Ovary (tissue), 9 donors: Measurements from ENCODE around the gene C10orf105. TPM values are rescaled to one million over a fixed set of nuclear protein-coding genes. Genes with fewer than 3 reads are reported as not detected.

Experiments
- DNase-seq, 5 donors: peaks; one replicate each; pipeline ENCODE4 v3.0.0-alpha.2; 2019 to 2020
- H3K27ac ChIP-seq, 2 donors: fragments of 200-600 bp; one replicate each; pipeline versions ENCODE4 v1.5.1 to v1.8.0; 2019 to 2022
- H3K27me3 ChIP-seq: fragments of 200-600 bp; one replicate; pipeline ENCODE4 v1.8.0; 2022
- H3K36me3 ChIP-seq: fragments of 200-600 bp; sonication (generic); one replicate; pipeline ENCODE4 v1.5.1; 2019
- H3K4me1 ChIP-seq: one replicate; pipeline ENCODE4 v1.8.1; 2013; ENCODE audit warnings: mild to moderate bottlenecking, moderate library complexity; ENCODE audit not compliant: insufficient read depth
- H3K4me3 ChIP-seq: fragments of 200-600 bp; sonication (generic); one replicate; pipeline ENCODE4 v1.5.1; 2017
- H3K9me3 ChIP-seq, 2 donors: fragments of 200-600 bp in 1 of 2; sonication (generic) in 1 of 2; one replicate each; pipeline versions ENCODE4 v1.5.1 to v1.8.1; 2013 to 2019; ENCODE audit warnings: mild to moderate bottlenecking in 1 of 2, moderate library complexity in 1 of 2
- EP300 ChIP-seq: sonication (generic); formaldehyde crosslinking; IDR thresholded peaks from one replicate; pipeline ENCODE4 v1.6.1; 2017; ENCODE audit warnings: antibody characterized with exemption
- POLR2A ChIP-seq: fragments of 450-650 bp; IDR thresholded peaks from one replicate; pipeline ENCODE4 v1.6.1; 2017; ENCODE audit warnings: antibody characterized with exemption, mild to moderate bottlenecking, moderate library complexity
- WGBS, 3 donors: extraction: QIAGEN DNeasy Blood & Tissue Kit in 1 of 3; methylation state at CpG; one replicate each; pipeline versions ENCODE4 v1.1.5 to v1.1.7; 2013 to 2017; 5-methylcytosine and 5-hydroxymethylcytosine counted together
- intact Hi-C, 4 donors: fragments of 100-400 bp; cut with DNase I; formaldehyde crosslinking; loops; one replicate each; pipeline versions ENCODE4 v1.11.0 to v1.15.1; 2022 to 2023
- polyA plus RNA-seq, 2 donors: library from polyadenylated mRNA; stranded (reverse); fragments of 200-250 nt in 1 of 2; fragments of 350-450 nt in 1 of 2; fragmentation: Illumina TruSeq in 1 of 2; extraction: RNeasy Lipid Tissue Mini Kit (QIAGEN cat#74804) in 1 of 2; gene quantifications; one replicate each; pipeline ENCODE4 v1.2.3, GENCODE V29; 2013 to 2014
- total RNA-seq, 7 donors: library from RNA; depleted of rRNA in 2 of 7; stranded (reverse); fragments of >200 nt in 2 of 7; fragmentation: NEBNext Ultra II Directional in 3 of 7; extraction: Animal tissue kit (Norgen Biotek cat#: 25700) in 3 of 7; gene quantifications; one replicate each; pipeline versions ENCODE4 v1.1.0 to v1.2.4, GENCODE V29; 2016 to 2023
- TF ChIP-seq, protein P1 (sequence below), 3 donors: fragments of 450-650 bp in 2 of 3; fragments of 200-600 bp in 1 of 3; IDR thresholded peaks; one replicate each; pipeline versions ENCODE4 v1.5.1 to v1.8.0; 2016 to 2022; ENCODE audit warnings: antibody characterized with exemption in 3 of 3, mild to moderate bottlenecking in 1 of 3
- donor health status: DM: no; HTN: no; CAD: no; lungs with moderate emphysema.
- donor health status: DM: no; HTN: no; CAD: no.
- donor health status: Bipolar disorder and iron deficiency.
- donor health status: DM: yes; HTN: yes; CAD: no.
- donor health status: DM: no; HTN: no; CAD: no.
- donor health status: DM: yes; HTN: yes; CAD: no.

The C10orf105 gene
- total and polyA plus RNA-seq, 9 donors: 0.11 to 0.45 (median 0.27) TPM

DNA sequence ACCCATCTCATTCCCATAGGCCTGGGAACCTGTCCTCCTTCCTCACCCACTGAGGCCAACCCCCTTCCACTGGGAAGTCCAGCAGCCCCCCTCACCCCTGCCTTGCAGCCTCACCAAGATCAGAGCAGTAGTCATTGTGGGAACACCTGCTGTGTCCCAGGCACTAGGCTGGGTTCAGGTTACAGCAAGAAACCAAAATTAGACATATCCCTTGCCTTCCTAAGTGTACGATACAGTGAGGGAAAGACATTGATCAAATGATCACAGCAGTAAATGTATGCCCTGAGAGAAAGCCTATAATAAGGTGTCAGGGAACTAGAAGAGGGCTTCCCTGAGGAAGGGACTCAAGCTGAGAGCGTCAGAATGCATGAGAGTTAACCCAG is 17.0 kb upstream of the C10orf105 start:
- WGBS, 3 donors: 92 to 96% (median 93%) methylated on average over 2 of the region's 2 CpGs
- no peaks in the 10 kb centered on the region for H3K27me3 ChIP-seq
- TF ChIP-seq POLR2A: no peak
- TF ChIP-seq EP300: no peak
- TF ChIP-seq, protein P1, sequence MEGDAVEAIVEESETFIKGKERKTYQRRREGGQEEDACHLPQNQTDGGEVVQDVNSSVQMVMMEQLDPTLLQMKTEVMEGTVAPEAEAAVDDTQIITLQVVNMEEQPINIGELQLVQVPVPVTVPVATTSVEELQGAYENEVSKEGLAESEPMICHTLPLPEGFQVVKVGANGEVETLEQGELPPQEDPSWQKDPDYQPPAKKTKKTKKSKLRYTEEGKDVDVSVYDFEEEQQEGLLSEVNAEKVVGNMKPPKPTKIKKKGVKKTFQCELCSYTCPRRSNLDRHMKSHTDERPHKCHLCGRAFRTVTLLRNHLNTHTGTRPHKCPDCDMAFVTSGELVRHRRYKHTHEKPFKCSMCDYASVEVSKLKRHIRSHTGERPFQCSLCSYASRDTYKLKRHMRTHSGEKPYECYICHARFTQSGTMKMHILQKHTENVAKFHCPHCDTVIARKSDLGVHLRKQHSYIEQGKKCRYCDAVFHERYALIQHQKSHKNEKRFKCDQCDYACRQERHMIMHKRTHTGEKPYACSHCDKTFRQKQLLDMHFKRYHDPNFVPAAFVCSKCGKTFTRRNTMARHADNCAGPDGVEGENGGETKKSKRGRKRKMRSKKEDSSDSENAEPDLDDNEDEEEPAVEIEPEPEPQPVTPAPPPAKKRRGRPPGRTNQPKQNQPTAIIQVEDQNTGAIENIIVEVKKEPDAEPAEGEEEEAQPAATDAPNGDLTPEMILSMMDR (IDR thresholded peaks at IDR 0.05): no peak
- no peaks in the 10 kb centered on the region for H3K9me3 ChIP-seq
- H3K36me3 ChIP-seq: no peaks in the 10 kb centered on the region
- intact Hi-C loops: no loop called here
- peaks cover 10% of the 10 kb centered on the region for H3K4me1 ChIP-seq
- H3K27ac ChIP-seq: no peak overlapping the region
- no peak overlapping the region for H3K4me3 ChIP-seq
- no peak for DNase-seq

DNA sequence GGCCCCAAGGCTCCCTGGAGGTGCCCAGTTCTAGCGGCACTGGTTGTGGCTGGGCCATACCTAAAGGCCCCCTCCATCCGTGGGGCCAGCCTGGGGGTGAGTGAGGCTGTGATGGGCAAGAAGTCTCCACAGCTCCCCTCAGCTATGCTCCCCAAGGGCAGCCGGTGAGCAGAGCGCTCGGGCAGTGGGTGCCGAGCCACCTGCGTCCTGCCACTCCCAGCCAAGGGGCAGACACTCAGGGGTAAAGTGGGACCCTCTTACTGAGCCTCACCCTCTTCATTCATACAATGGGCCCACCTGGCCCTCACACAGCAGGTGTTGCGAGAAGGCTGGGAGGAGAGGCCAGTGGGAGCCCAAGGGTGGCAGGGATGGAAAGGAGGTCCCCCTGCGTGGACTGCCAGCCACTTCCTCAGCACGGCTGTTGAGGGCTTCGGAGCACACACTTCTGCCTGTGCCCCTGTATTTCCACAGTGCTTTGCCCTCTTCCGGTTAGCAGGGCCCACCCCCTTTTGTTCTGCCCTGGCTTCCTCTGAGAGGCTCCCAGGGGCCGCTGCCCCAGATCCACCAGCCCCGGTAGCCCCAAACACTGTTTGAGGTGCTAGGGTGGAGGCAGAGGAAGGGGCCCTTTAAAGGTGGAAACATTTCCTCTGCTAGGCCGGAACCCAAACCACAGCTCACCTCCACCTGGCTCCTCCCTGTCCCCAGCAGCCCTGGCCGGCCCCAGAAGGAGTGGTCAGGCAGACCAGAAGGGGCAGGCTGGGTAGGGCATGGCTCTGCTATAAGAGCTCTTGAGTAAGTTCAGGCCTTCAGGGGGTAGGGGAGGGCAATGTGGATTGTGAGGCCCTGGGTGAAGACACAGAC is 16.4 kb upstream of the C10orf105 start:
- Histone ChIP-seq H3K4me3 (no peak overlapping the region), H3K4me1 (peaks cover 10% of the 10 kb centered on the region), H3K27ac (no peak overlapping the region), H3K9me3 (no peaks in the 10 kb centered on the region), H3K36me3 (no peaks in the 10 kb centered on the region), H3K27me3 (no peaks in the 10 kb centered on the region)
- TF ChIP-seq POLR2A (no peak), EP300 (no peak)
- TF ChIP-seq, protein P1 (IDR thresholded peaks at IDR 0.05): no peak
- intact Hi-C loops: no loop called here
- DNase-seq: peak in 1 of 5 donors; percentile 29
- 93 to 96% (median 93%) methylated on average over 16 of the region's 16 CpGs for WGBS, 3 donors

DNA sequence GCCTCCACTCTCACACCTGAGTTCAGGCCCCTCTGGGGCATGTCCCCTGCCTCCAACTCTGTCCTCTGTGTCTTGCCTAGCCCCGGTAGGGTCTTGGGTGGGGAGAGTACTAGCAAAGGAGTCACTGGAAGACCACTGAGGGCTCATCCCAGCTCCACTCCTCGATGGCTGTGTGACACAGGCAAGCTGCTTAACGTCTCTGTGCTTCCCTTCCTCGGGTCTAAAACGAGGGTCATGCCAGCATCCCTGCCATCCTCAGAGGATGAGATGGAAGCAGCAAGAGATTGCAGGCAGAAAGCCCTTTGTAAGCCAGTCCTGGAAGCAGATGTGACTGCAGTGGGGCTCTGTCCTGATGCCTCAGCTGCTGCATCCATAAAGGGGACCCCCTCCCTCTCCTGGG is 15.2 kb upstream of the C10orf105 start:
- Histone ChIP-seq H3K9me3 (no peaks in the 10 kb centered on the region), H3K27me3 (no peaks in the 10 kb centered on the region), H3K36me3 (no peaks in the 10 kb centered on the region), H3K4me3 (no peak overlapping the region), H3K27ac (no peak overlapping the region), H3K4me1 (peaks cover 4% of the 10 kb centered on the region)
- intact Hi-C loops: loop anchor here in 1 of 4 donors (5.0 kb wide), 1 partner anchor 502 kb away; no protein-coding TSS in a partner anchor
- DNase-seq: no peak
- TF ChIP-seq POLR2A (no peak), EP300 (no peak)
- TF ChIP-seq, protein P1 (IDR thresholded peaks at IDR 0.05): no peak
- WGBS, 3 donors: 80 to 89% (median 88%) methylated on average over 5 of the region's 5 CpGs

DNA sequence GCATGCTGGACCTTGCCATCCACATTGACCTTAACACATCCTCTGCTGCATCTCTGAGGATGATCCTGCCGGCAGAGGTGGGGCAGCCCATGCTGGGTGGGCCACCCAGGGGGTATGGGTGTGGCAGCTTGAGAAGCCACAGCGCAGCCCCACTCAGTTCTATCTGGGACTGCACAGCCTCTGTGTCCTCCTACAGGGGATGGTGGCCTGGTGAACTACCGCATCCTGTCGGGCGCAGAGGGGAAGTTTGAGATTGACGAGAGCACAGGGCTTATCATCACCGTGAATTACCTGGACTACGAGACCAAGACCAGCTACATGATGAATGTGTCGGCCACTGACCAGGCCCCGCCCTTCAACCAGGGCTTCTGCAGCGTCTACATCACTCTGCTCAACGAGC is 12.2 kb upstream of the C10orf105 start:
- no peak for TF ChIP-seq POLR2A
- intact Hi-C loops: loop anchor here in 1 of 4 donors (5.0 kb wide), 1 partner anchor 499 kb away; no protein-coding TSS in a partner anchor
- 94 to 96% (median 95%) methylated on average over 12 of the region's 12 CpGs for WGBS, 3 donors

DNA sequence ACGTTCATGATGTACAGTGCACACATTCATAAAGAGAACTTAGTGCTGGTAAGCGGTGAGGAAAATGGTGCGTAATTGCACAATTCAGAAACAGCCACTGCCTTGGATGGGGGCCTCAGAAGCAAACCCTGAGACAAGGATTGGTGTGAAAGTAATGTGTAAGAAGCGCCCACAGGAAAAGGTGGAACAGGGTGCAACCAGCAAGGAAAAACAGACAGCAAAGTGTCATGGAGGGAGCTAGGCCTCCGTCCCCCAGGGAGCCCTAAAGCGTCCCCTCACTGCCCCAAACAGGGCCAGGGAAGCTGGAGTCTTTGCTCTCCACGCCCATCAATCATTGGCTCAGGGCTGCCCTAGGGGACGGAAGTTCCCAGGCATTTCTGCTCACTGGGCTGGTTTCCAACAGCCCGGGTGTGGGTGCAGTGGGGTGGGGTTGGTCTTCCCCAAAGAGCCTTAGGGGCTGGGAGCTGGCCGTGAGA is 9.6 kb upstream of the C10orf105 start:
- intact Hi-C loops: loop anchor here in 1 of 4 donors (5.0 kb wide), 1 partner anchor 43 kb away; the partner anchor contains the start of gene VSIR
- TF ChIP-seq POLR2A: no peak
- TF ChIP-seq EP300: no peak
- TF ChIP-seq, protein P1 (IDR thresholded peaks at IDR 0.05): no peak

More for the DNA sequence above, 12.2 kb upstream of the C10orf105 start:
- Histone ChIP-seq H3K4me3 (no peak overlapping the region), H3K9me3 (no peaks in the 10 kb centered on the region), H3K36me3 (no peaks in the 10 kb centered on the region), H3K27me3 (no peaks in the 10 kb centered on the region), H3K27ac (no peak overlapping the region), H3K4me1 (peaks cover 16% of the 10 kb centered on the region)
- DNase-seq: no peak

More for the DNA sequence above, 9.6 kb upstream of the C10orf105 start:
- WGBS, 3 donors: 67 to 69% (median 68%) methylated on average over 10 of the region's 10 CpGs
- Histone ChIP-seq H3K27ac (peak overlapping the region in 1 of 2 donors; percentile 67), H3K4me1 (peaks cover 19% of the 10 kb centered on the region), H3K4me3 (no peak overlapping the region), H3K9me3 (no peaks in the 10 kb centered on the region), H3K36me3 (no peaks in the 10 kb centered on the region), H3K27me3 (no peaks in the 10 kb centered on the region)
- DNase-seq: no peak
